Measurements from ENCODE around the gene M1AP.
"Not testable (repeated sequence)": the region's sequence is repeated elsewhere in the genome, so short reads cannot be mapped to it uniquely, and the experiment has no call there.

DNA sequence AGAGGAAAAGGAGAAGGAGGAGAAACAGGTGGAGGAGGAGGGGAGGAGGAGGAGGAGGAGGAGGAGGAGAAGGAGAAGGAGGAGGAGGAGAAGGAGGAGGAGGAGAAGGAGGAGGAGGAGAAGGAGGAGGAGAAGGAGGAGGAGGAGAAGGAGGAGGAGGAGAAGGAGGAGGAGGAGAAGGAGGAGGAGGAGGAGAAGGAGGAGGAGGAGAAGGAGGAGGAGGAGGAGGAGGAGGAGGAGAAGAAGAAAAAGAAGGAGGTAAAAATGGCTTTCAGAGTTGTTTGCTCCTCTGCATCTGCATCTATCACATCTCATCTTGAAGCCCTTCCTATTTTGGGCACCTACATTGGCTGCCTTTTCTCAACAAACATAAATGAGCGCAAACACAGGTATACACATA, 87.1 kb downstream of the M1AP start:
- not testable (repeated sequence) for TF ChIP-seq CTCF (IDR thresholded peaks at IDR 0.05; ENCODE audit: insufficient read depth, low read depth, low read length); EZH2 (IDR thresholded peaks at IDR 0.05; ENCODE audit: insufficient read depth, low read length)

All from astrocyte (in vitro differentiated cells and primary cell).